Measurements from ENCODE around the gene TEKT5.
"Not testable (repeated sequence)": the region's sequence is repeated elsewhere in the genome, so short reads cannot be mapped to it uniquely, and the experiment has no call there.

The TEKT5 gene

GRCh38 chr16:10685709-10686108 is 9.0 kb downstream of the TEKT5 start:
- DNase-seq (ENCODE audit: low read depth in 1 of 2, low spot score in 1 of 2), result no peak

DNA sequence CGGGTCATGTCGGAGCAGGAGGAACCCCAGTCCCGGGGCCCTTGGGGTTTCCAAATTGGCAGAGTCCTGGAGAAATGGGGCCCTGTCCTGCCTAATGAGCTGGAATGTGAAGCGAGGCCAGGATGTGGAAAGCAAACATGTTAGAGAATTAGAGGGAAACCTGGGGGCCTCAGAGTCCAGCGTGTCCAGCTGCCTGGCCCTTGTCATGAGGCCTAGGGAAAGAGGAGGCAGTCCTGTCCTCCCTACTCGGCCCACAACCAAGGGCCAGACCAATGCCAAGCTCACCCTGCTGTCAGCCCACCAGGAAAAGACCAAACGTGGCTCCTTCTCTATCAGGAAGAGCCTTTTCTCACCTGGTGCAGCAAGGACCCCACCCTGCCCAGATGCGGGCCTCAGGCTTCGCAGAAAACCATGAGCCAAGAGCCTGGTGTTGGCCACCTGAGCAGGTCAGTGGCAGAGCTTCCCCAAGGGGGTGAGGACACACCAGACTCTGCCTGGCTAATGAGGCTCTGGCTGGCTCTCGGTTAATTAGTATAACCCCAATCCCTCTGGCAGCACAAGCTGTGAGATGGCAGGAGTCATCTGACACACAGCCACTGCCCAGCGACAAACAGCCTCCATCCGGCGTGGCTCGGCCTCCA is 10.1 kb downstream of the TEKT5 start:
- DNase-seq (ENCODE audit: low read depth in 1 of 2, low spot score in 1 of 2), result no peak

DNA sequence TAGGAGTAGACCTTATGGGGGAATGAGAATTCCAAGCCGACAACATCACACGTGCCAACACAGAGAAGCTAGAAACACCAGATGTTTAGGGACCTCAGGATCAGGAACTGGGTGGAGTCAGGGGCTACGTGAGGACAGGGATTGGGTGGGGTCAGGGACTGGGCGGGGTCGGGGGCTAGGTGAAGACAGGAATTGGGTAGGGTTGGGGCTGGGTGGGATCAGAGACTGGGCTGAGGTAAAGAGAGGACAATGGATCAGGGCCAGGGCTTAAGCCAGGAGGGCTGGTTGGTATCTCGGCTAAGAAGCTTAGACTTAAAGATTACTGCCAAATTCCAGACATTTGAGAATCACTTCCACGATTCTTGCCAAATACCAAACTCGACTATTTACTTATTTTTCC is 11.6 kb downstream of the TEKT5 start:
- DNase-seq (ENCODE audit: low read depth in 1 of 2, low spot score in 1 of 2), result no peak

DNA sequence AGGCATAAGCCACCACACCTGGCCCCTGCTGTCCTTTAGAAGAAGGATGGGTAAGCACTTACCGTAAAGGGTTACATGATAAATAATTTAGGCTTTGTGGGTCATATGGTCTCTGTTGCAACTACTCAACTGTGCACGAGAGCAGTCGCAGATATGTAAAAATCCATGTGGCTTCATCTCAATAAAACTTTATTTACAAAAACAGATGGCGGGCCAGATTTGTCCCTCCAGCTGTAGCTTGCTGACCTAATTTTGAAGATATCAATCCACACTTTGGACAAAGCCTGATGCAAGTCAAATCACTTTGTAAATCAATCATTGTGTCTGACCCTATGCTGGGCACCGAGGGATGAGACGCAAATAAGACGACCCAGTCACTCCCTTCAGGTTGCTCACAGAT is 12.1 kb downstream of the TEKT5 start:
- DNase-seq (ENCODE audit: low read depth in 1 of 2, low spot score in 1 of 2), result no peak

GRCh38 chr16:10681310-10682308 is 13.1 kb downstream of the TEKT5 start:
- DNase-seq (ENCODE audit: low read depth in 1 of 2, low spot score in 1 of 2), result no peak

DNA sequence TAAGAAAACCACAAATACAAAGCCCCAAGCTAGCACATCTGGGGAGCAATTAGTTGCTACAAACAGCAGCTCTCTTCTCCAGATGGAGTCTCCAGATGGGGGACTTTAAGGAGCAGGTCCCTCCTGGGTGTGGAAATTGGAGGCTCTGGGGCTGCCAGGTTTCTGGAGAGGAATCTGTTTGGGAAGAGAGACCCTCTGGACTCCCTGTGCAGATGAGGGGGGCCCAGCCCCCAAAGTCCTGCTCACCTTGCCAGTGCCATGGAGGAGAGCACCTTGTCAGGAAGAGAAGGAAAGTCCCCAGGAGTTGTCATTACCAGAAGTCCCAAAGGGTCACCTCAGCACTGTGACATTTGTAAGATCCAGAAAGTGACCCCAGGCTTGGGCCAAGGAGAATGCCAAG is 14.8 kb downstream of the TEKT5 start:
- no peak for DNase-seq (ENCODE audit: low read depth in 1 of 2, low spot score in 1 of 2)

DNA sequence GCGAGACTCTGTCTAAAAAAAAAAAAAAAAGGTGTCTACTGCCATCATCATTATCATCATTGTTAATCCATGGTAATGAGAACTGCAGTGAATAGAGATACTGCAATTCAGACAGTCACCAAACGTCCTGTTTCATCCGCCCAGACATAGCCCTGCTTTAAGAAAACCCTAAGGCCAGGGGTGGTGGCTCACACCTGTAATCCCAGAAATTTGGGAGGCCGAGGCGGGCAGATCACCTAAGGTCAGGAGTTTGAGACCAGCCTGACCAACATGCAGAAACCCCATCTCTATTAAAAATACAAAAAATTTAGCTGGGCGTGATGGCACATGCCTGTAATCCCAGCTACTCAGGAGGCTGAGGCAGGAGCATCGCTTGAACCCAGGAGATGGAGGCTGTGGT is 15.3 kb downstream of the TEKT5 start:
- not testable (repeated sequence) for DNase-seq (ENCODE audit: low read depth in 1 of 2, low spot score in 1 of 2)

- DNase-seq (ENCODE audit: low read depth in 1 of 2, low spot score in 1 of 2), result no peak
These were observed 16.1 kb downstream of the TEKT5 start for GRCh38 chr16:10678655-10679054.

- DNase-seq (ENCODE audit: low read depth in 1 of 2, low spot score in 1 of 2), result no peak
These were observed 18.4 kb downstream of the TEKT5 start for GRCh38 chr16:10676284-10676683.

GRCh38 chr16:10675861-10676260 is 18.9 kb downstream of the TEKT5 start:
- no peak for DNase-seq (ENCODE audit: low read depth in 1 of 2, low spot score in 1 of 2)

- no peak for DNase-seq (ENCODE audit: low read depth in 1 of 2, low spot score in 1 of 2)
These were observed 19.5 kb downstream of the TEKT5 start for GRCh38 chr16:10675216-10675615.

DNA sequence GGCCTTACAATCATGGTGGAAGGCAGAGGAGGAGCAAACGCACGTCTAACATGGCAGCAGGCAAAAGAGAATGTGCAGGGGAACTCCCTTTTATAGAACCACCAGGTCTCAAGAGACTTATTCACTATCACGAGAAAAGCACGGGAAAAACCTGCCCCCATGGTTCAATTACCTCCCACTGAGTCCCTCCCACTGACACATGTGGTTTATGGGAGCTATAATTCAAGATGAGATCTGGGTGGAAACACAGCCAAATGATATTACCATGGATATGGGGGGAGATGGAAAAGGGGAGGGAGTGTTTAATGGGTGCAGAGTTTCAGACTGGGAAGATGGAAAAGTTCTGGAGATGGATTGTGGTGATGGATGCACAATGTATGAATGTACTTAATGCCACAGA is 23.0 kb downstream of the TEKT5 start:
- no peak for DNase-seq (ENCODE audit: low read depth in 1 of 2, low spot score in 1 of 2)

- no peak for DNase-seq (ENCODE audit: low read depth in 1 of 2, low spot score in 1 of 2)
These were observed 24.9 kb downstream of the TEKT5 start for GRCh38 chr16:10669791-10670190.

DNA sequence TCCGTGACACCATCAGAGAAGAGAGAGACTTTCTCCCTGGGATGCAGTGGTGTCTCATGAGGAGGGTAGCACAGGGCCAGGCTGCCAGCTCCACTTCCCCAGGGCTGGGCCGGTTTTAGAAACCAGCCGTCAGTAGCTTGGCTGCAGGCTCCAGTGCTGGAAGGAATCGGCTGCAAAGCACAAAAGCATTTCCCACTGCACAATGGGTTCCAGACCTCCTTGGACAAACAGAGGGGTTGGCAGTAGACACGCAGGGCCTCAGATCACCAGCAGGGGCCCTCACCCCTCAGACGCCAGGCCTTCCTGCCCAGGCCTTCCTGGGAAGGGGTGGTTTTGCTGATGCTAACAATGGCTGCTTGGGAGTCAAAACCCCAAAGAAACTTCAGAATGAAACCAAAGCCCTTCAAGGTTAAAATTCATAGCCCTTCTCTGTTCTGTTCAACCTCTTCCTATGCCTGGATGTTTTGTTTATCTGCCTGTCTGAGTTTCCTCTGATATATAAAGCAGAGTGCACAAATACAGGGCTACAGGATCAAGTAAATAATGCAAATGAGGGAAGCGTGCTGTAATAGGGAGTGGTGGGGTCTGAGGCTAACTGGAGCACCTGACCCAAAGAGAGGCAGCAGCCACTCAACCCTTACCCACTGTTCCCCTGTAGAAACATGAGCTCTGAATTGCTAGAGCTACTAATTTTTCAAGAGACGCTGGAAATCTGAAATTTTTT is 26.2 kb downstream of the TEKT5 start:
- no peak for DNase-seq (ENCODE audit: low read depth in 1 of 2, low spot score in 1 of 2)

- DNase-seq (ENCODE audit: low read depth in 1 of 2, low spot score in 1 of 2), result no peak
These were observed 27.5 kb downstream of the TEKT5 start for GRCh38 chr16:10667239-10667638.

DNA sequence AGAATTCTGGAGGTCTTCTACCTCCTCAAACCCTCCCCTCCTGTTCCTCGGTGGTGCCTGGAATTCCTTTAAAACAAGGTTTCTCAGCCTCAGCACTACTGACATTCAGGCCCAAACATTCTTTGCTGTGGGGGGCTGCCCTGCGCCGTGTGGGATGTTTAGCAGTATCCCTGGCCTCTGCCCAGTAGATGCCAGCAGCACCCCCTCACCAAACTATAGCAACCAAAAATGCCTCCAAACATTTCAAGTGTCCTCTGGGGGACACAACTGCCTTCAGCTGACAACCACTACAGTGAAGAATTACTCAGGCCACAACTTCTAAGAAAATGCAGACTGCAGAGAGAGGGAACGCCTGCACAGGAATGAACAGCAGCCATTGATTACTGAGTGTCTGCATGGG is 28.4 kb downstream of the TEKT5 start:
- DNase-seq (ENCODE audit: low read depth in 1 of 2, low spot score in 1 of 2), result no peak

GRCh38 chr16:10665166-10665565 is 29.6 kb downstream of the TEKT5 start:
- no peak for DNase-seq (ENCODE audit: low read depth in 1 of 2, low spot score in 1 of 2)

- DNase-seq (ENCODE audit: low read depth in 1 of 2, low spot score in 1 of 2), result no peak
These were observed 30.0 kb downstream of the TEKT5 start for GRCh38 chr16:10664720-10665126.

- DNase-seq (ENCODE audit: low read depth in 1 of 2, low spot score in 1 of 2), result no peak
These were observed 31.0 kb downstream of the TEKT5 start for GRCh38 chr16:10663744-10664143.

- no peak for DNase-seq (ENCODE audit: low read depth in 1 of 2, low spot score in 1 of 2)
These were observed 31.6 kb downstream of the TEKT5 start for GRCh38 chr16:10663146-10663545.

GRCh38 chr16:10662212-10662611 is 32.5 kb downstream of the TEKT5 start:
- DNase-seq (ENCODE audit: low read depth in 1 of 2, low spot score in 1 of 2), result no peak

GRCh38 chr16:10661737-10662136 is 33.0 kb downstream of the TEKT5 start:
- DNase-seq (ENCODE audit: low read depth in 1 of 2, low spot score in 1 of 2), result no peak
